NCI-H1092 (cell line): ENCODE data around the gene TRIM9.

Experiments
- DNase-seq: peaks from one replicate; lab custom pipeline; 2025; lab: John Stamatoyannopoulos, UW

Gene TRIM9

GRCh38 chr14:51056421-51056820 lies 38.5 kb downstream of the TRIM9 start:
- no peak for DNase-seq

- DNase-seq = no peak
Measured at GRCh38 chr14:51053157-51053556, 41.7 kb downstream of the TRIM9 start.

GRCh38 chr14:51044961-51045360 lies 49.9 kb downstream of the TRIM9 start:
- no peak for DNase-seq

- DNase-seq = no peak
Measured at GRCh38 chr14:51041883-51042282, 53.0 kb downstream of the TRIM9 start.

DNA sequence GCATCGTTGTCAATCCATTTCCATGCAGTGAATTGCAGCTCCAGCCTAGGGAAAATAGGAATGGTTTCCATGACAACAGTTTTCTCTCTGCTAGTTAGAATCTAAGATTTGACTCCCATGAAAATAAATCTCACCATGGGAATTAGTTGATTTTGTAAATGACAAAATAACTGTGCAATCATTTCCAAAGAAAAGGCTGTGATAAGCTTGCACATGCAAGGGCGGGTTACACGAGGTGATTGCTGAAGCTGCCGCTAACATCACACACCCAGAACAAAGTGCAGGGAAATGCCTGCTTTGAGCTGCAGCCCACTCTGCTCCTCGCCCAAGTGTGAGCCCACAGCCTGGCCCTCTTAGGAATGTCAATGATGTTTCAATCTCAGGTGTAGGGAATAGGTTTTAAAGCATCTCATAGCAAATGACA lies 53.8 kb downstream of the TRIM9 start:
- no peak for DNase-seq

- no peak for DNase-seq
Measured at GRCh38 chr14:51039252-51039651, 55.7 kb downstream of the TRIM9 start.

GRCh38 chr14:51035611-51036192 lies 59.2 kb downstream of the TRIM9 start:
- no peak for DNase-seq

GRCh38 chr14:51028851-51029754 lies 65.8 kb downstream of the TRIM9 start:
- no peak for DNase-seq

GRCh38 chr14:51028361-51028760 lies 66.5 kb downstream of the TRIM9 start:
- no peak for DNase-seq

GRCh38 chr14:51024377-51024776 lies 70.5 kb downstream of the TRIM9 start:
- DNase-seq = no peak

DNA sequence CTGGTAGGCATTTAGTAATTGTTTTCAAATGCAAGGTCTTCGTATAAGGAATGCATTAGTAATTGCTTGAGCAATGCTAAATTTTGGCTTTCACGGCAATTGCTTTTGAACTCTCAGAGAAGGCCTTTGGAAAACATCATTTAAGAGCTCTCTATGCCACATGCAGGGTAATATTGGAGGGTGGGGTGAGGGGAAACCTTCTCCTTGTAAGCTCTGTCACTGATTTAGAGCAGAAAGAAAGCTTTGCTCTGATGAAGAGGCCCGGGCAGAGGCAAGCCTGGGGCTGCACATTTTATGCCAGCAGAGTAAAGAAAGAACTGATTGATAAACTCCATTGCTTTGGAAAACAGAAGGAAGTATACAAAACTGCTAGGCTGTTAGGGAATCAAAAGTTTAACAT lies 70.9 kb downstream of the TRIM9 start:
- no peak for DNase-seq

GRCh38 chr14:51022769-51023168 lies 72.1 kb downstream of the TRIM9 start:
- DNase-seq = no peak

DNA sequence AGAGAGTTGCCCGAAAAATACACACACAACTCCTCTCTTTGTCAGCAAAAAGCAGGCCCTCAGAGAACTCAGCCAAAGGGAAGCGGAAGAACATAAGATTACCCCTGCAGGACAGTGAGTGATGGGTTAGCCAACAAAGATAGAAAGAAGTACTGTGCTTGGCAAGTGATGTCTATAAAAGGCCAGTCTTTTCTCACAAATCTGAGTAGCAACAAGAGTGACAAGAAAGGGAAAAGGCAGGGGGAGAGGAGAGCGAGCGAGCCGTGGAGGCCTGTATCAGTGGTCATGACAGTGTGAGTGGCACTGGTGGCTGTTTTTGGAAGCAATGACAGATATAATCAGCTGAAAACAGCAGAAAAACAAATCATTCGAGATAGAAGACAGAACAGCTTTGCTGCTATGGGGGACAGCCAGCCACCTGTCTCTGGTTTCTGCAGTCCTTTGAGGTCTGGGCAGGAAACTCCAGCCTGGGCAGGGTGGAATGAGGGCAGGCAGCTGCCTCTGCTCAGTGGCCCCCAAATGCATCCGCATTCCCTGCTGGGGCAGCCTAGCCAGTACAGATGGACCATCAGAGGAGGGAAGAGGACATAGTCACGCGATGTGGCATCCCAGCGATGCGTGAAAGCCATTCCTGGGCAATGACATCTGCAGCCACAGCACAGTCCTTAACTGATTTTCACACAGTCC lies 74.7 kb downstream of the TRIM9 start:
- no peak for DNase-seq

DNA sequence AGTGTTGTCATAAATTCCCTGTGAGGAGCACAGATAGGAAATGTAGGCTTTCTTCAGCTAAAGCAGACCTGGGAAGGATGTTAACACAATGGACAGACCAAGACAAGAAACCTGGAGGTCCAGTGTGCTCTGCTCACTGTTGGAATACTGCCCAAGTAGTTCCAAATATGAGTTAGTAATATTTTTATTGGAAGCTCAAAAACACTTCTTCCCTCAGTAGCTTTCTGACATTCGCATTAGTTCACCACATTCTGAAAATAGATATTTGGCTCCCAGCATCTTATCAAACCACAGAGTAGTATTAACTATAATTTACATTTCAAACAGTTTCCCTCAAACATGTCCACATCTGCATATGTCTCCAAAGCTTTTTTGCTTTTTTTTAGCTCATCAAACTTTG lies 75.8 kb downstream of the TRIM9 start:
- DNase-seq = no peak

DNA sequence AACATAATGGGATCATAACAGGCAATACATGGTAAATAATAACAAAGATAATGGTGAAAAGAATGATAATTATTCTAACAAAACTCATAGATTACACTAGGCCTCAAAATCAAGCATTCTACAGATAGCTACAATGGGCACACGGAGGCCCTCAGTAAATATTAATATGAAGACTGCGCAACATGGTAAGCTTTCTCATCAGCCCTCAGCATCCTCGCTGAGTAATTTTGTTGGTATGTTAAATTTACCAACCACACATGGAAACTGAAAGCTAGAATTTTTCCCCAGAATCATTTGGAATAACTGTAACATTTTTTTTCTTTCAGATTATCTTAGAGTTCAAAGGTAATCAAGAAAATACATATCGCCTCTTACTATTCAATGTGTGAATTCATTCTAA lies 76.4 kb downstream of the TRIM9 start:
- DNase-seq = no peak

DNA sequence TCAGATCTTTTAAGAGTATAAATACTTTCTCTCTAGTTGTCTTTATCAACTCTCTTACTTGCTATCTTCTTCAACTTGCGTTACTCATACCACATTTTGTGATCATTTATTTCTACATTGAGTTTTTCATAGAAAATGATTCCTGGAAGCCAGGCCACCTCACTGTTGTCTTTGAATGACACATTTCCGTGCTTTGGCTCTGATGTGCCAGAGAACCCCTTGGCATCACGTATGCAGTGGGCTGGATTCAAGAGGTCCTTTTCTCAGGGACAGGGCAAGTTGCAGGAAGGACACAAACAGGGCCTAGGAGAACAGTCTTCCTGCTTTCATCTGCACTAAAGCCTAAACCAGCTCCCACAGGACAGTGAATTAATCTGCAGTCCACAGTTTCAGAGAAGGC lies 80.3 kb downstream of the TRIM9 start:
- DNase-seq = no peak

GRCh38 chr14:51014086-51014485 lies 80.8 kb downstream of the TRIM9 start:
- DNase-seq = no peak

DNA sequence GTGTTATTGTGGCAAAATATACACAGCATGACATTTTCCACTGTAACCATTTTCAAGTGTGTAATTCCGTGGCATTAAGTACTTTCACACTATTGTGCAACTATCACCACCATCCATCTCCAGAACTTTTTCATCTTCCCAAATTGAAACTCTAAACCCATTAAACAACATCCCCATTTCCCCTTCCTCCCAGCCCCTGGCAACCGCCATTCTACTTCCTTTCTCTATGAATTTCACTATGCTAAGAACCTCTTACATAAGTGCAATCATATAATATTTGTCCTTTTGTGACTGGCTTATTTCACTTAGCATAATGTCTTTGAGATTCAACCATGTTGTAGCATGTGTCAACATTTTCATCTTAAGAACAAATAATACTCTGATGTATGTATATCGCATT lies 82.8 kb downstream of the TRIM9 start:
- no peak for DNase-seq

- no peak for DNase-seq
Measured at GRCh38 chr14:51008446-51008845, 86.5 kb downstream of the TRIM9 start.

DNA sequence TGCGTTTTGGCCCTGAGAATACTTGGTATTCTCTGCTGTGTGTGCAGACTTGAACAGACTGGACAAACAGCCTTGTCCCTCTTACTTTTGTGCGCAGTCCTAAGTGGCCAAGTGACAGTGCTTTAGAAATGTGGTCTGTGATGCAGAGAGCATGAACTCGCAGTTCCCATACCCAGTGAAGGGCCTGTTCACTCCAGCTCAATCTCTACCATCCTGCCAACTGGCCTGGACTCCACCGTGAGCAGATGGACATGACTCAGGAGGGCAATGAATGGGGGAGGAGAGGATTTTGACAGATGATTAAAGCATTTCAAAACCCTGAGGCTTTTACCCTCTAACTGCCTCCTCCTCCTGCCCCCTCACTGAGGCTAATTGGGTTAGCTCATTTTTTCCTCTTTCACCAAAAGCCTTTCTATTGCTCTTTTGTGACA lies 88.1 kb downstream of the TRIM9 start:
- DNase-seq = no peak

GRCh38 chr14:51006324-51006723 lies 88.6 kb downstream of the TRIM9 start:
- no peak for DNase-seq

DNA sequence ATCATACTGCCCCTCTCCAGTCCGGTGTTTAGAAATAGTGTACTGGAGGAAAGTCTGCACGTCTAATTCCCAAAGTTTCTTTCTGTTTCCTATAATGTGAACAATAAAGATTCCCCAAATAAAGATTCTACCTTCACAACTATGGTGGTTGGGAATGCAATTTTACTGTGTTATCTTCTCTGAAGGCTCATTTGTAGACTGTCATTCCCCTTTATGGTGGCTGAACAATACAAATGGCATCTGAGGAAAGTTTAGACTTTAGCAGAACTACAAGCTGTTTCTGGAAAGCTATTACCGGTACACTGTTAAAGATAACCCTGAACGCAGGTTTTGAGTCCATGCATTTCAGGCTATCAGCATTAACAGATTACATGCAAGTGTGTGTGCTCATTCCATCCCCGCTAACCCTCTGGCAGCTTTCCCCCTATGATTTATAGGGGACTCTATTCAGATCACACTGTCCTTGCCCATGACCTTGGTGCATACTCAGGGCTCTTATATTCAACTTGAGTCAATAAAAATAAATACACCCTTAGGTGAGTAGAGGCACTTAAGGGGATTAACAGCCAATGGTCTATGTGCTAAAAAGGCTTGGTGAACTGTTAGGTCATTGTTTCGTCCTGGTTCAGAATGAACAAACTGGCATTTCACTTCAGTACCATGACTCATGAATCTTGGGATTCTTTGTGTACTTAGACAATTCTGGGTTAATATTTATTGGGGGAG lies 89.9 kb downstream of the TRIM9 start:
- DNase-seq = no peak
